GM19193 (cell line): ENCODE data around the gene FLACC1.

Experiments
- POLR2A ChIP-seq: IDR thresholded peaks from 4 replicates; pipeline ENCODE4 v1.6.1; 2011; ENCODE audit not compliant: insufficient read depth, insufficient read length; ENCODE audit errors: extremely low read depth

Gene FLACC1

GRCh38 chr2:201357221-201357620, at the start of gene FLACC1:
FLACC1 (minus strand) TSS chr2:201357345; CDS start chr2:201351404, 5,941 bp downstream.
- TF ChIP-seq POLR2A = no peak

- TF ChIP-seq POLR2A = no peak
These were observed 49.0 kb upstream of the FLACC1 start for GRCh38 chr2:201406077-201406662.

GRCh38 chr2:201404699-201405280, 47.6 kb upstream of the FLACC1 start:
- no peak for TF ChIP-seq POLR2A

- no peak for TF ChIP-seq POLR2A
These were observed 46.7 kb upstream of the FLACC1 start for GRCh38 chr2:201403880-201404279.

- TF ChIP-seq POLR2A = no peak
These were observed 45.8 kb upstream of the FLACC1 start for GRCh38 chr2:201402651-201403562.

GRCh38 chr2:201401815-201402214, 44.7 kb upstream of the FLACC1 start:
- no peak for TF ChIP-seq POLR2A

- no peak for TF ChIP-seq POLR2A
These were observed 39.5 kb upstream of the FLACC1 start for GRCh38 chr2:201396595-201396994.

- TF ChIP-seq POLR2A = no peak
These were observed 26.0 kb upstream of the FLACC1 start for GRCh38 chr2:201383136-201383535.

GRCh38 chr2:201378496-201379397, 21.6 kb upstream of the FLACC1 start:
- TF ChIP-seq POLR2A = no peak

- TF ChIP-seq POLR2A = no peak
These were observed 20.1 kb upstream of the FLACC1 start for GRCh38 chr2:201377218-201377617.

- no peak for TF ChIP-seq POLR2A
These were observed 12.6 kb upstream of the FLACC1 start for GRCh38 chr2:201369775-201370174.

- TF ChIP-seq POLR2A = no peak
These were observed 9.0 kb upstream of the FLACC1 start for GRCh38 chr2:201366146-201366545.

GRCh38 chr2:201363857-201364560, 6.9 kb upstream of the FLACC1 start:
- no peak for TF ChIP-seq POLR2A

GRCh38 chr2:201362396-201362795, 5.3 kb upstream of the FLACC1 start:
- TF ChIP-seq POLR2A = no peak
